ENCODE data around the gene CMBL. TPM values are rescaled to one million over a fixed set of nuclear protein-coding genes. Genes with fewer than 3 reads are reported as not detected.
"Not testable (repeated sequence)": the region's sequence is repeated elsewhere in the genome, so short reads cannot be mapped to it uniquely, and the experiment has no call there.

The CMBL gene
- total and polyA plus RNA-seq, 8 donors = 2.7 to 153 (median 19.0) TPM; not detected in 1

- WGBS, 5 donors = 85 to 90% (median 85%) methylated on average over 9 of the region's 9 CpGs
- no peaks in the 10 kb centered on the region for H3K9me3 ChIP-seq
- DNase-seq = peak in 1 of 2 donors; percentile 43
- intact Hi-C loops (cut with DNase I; ENCODE audit: low total_unique reads) = no loop called here
- H3K4me1 ChIP-seq = peaks cover 0 to 6% (median 0%) of the 10 kb centered on the region in 4 donors
- H3K27ac ChIP-seq = peak overlapping the region in 3 of 5 donors; percentile 0 to 44 (median 22)
- no peak overlapping the region for H3K4me3 ChIP-seq
- peaks cover 0 to 23% (median 3%) of the 10 kb centered on the region in 4 donors for H3K36me3 ChIP-seq
- TF ChIP-seq EP300 (IDR thresholded peaks at IDR 0.05) (no peak), POLR2AphosphoS5 (IDR thresholded peaks at IDR 0.05) (no peak), POLR2A (IDR thresholded peaks at IDR 0.05) (no peak), CTCF (IDR thresholded peaks at IDR 0.05) (no peak)
- H3K27me3 ChIP-seq = no peaks in the 10 kb centered on the region
Measured at GRCh38 chr5:10275991-10276390, 31.7 kb downstream of the CMBL start.

GRCh38 chr5:10275460-10275859 is 32.2 kb downstream of the CMBL start:
- intact Hi-C loops (cut with DNase I; ENCODE audit: low total_unique reads) = no loop called here
- TF ChIP-seq EP300 (IDR thresholded peaks at IDR 0.05) (no peak), POLR2AphosphoS5 (IDR thresholded peaks at IDR 0.05) (no peak), CTCF (IDR thresholded peaks at IDR 0.05) (no peak), POLR2A (IDR thresholded peaks at IDR 0.05) (no peak)
- no peak for DNase-seq
- Histone ChIP-seq H3K4me3 (no peak overlapping the region), H3K36me3 (peaks cover 0 to 19% (median 3%) of the 10 kb centered on the region in 4 donors), H3K27ac (peak overlapping the region in 3 of 5 donors; percentile 0 to 44 (median 22)), H3K4me1 (peaks cover 0 to 6% (median 0%) of the 10 kb centered on the region in 4 donors), H3K27me3 (no peaks in the 10 kb centered on the region), H3K9me3 (no peaks in the 10 kb centered on the region)
- 66 to 87% (median 71%) methylated on average over 10 of the region's 10 CpGs for WGBS, 5 donors

- WGBS, 5 donors = 33 to 48% (median 40%) methylated on average over 6 of the region's 6 CpGs
- H3K4me1 ChIP-seq; H3K27me3 ChIP-seq; H3K9me3 ChIP-seq; H3K4me3 ChIP-seq; intact Hi-C loops (cut with DNase I; ENCODE audit: low total_unique reads); H3K36me3 ChIP-seq; H3K27ac ChIP-seq: not testable (repeated sequence)
- peak in 1 of 3 donors; percentile 11 for TF ChIP-seq POLR2AphosphoS5 (IDR thresholded peaks at IDR 0.05)
- peak in 1 of 2 donors; percentile 52 for DNase-seq
Measured at GRCh38 chr5:10272875-10273209, 34.9 kb downstream of the CMBL start.

- peaks cover 0 to 8% (median under 1%) of the 10 kb centered on the region in 4 donors for H3K4me1 ChIP-seq
- no peak for DNase-seq
- H3K27ac ChIP-seq = no peak overlapping the region
- TF ChIP-seq CTCF (IDR thresholded peaks at IDR 0.05) (no peak), EP300 (IDR thresholded peaks at IDR 0.05) (no peak), POLR2A (IDR thresholded peaks at IDR 0.05) (no peak), POLR2AphosphoS5 (IDR thresholded peaks at IDR 0.05) (no peak)
- intact Hi-C loops (cut with DNase I; ENCODE audit: low total_unique reads) = no loop called here
- no peak overlapping the region for H3K4me3 ChIP-seq
- WGBS, 5 donors = 72 to 86% (median 81%) methylated on average over 9 of the region's 9 CpGs
- no peaks in the 10 kb centered on the region for H3K9me3 ChIP-seq
- H3K27me3 ChIP-seq = no peaks in the 10 kb centered on the region
- H3K36me3 ChIP-seq = peaks cover 0 to 7% (median 0%) of the 10 kb centered on the region in 4 donors
Measured at GRCh38 chr5:10272053-10272874, 35.4 kb downstream of the CMBL start.

- 94 to 96% (median 95%) methylated on average over 10 of the region's 10 CpGs for WGBS, 5 donors
- TF ChIP-seq POLR2A (IDR thresholded peaks at IDR 0.05) (no peak), POLR2AphosphoS5 (IDR thresholded peaks at IDR 0.05) (no peak), CTCF (IDR thresholded peaks at IDR 0.05) (no peak), EP300 (IDR thresholded peaks at IDR 0.05) (no peak)
- Histone ChIP-seq H3K4me3 (no peak overlapping the region), H3K27me3 (no peaks in the 10 kb centered on the region), H3K9me3 (no peaks in the 10 kb centered on the region), H3K4me1 (peaks cover 0 to 8% (median 3%) of the 10 kb centered on the region in 4 donors), H3K36me3 (peaks cover 13 to 38% (median 31%) of the 10 kb centered on the region in 4 donors), H3K27ac (no peak overlapping the region)
- no peak for DNase-seq
- intact Hi-C loops (cut with DNase I; ENCODE audit: low total_unique reads) = no loop called here
Measured at GRCh38 chr5:10268100-10268499, 39.6 kb downstream of the CMBL start.
